Measurements from ENCODE around the gene APLP2. TPM values are rescaled to one million over a fixed set of nuclear protein-coding genes. Genes with fewer than 3 reads are reported as not detected.

The APLP2 gene
- total RNA-seq, 1 donor from 2014 or later = 298 TPM

DNA sequence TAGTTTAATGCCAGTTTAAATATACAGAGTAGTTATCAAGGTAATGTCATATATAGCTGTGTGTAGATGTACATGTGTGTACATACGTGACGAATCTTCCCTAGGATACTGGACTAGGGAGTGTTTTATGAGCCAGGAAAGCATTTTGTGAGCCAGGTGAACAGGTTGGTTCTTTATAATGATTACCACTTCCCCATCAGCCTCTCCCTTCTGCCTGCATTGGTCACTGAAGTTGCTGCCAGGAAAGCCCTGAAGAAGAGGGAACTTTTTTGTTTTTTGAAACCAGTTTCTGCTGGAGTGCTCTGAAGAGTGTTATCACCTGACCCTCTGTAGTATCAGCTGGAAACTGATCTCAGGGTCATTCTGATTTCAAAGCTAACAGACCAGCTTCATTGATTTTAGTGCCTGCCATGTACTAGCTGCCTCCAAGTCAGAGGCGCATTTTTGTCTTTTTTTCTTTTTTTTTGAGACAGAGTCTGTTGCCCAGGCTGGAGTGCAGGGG, 75.7 kb downstream of the APLP2 start:
- no peak for DNase-seq (ENCODE audit: low spot score)

GRCh38 chr11:130145975-130146776, 76.5 kb downstream of the APLP2 start:
- DNase-seq (ENCODE audit: low spot score) = peak; percentile 87

DNA sequence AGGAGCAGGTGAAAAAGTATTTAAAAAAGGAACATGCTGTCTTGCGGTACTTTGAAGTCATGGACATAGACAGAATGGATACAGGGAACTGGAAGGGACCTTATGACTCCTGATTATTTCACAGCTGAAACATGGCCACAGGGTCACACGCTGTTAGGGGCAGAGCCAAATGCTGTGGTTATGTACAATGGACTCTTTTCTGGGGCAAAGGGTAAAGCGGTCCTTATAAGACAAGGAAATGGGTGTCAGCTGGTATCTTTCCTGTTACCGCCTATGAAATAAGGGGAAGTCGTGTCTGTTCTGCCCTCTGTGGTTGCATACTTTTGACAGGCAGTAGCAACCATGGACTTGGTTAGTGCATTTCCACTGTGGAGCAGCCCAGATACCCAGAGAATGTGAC, 77.1 kb downstream of the APLP2 start:
- peak; percentile 20 for DNase-seq (ENCODE audit: low spot score)

GRCh38 chr11:130148796-130149326, 79.2 kb downstream of the APLP2 start:
- DNase-seq (ENCODE audit: low spot score) = no peak

DNA sequence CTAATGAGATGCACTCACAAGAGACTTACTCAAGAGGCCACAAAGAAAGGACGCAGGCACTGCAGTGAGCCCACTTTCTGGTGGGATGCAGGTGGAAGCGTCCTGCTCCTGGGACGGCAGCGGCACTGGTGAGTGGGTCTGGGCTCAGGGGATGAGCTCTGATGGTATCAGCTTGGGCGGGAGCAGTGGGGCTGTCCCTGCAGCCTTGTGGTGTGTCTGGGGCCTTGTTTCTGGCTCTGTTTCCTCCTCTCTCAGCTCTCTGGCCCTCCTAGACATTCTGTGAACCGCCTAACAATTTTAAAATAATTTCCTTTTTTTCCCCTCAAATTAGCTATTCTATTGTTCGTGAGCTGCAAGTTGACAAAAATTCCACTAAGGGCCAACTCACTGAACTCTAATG, 81.1 kb downstream of the APLP2 start:
- no peak for DNase-seq (ENCODE audit: low spot score)

DNA sequence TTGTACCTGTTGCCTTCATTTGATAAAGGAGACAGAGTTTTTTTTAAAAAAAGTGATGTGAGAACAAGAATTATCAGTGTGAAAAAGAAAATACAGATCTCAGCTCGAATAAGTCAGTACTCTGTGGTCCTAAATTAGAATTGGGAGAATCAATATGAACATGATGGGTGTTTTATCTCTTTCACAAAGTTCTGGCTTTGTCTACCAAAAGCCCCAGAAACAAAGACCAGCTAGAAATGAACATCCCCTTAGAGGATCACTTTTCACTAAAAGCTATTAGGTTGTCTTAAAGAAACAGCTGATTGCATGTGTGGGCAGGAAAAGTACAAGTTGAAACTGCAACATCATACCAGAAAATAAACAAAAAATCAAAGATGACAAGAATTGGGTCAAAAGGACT, 81.5 kb downstream of the APLP2 start:
- DNase-seq (ENCODE audit: low spot score) = no peak

GRCh38 chr11:130156108-130157022, 86.7 kb downstream of the APLP2 start:
- DNase-seq (ENCODE audit: low spot score) = no peak

DNA sequence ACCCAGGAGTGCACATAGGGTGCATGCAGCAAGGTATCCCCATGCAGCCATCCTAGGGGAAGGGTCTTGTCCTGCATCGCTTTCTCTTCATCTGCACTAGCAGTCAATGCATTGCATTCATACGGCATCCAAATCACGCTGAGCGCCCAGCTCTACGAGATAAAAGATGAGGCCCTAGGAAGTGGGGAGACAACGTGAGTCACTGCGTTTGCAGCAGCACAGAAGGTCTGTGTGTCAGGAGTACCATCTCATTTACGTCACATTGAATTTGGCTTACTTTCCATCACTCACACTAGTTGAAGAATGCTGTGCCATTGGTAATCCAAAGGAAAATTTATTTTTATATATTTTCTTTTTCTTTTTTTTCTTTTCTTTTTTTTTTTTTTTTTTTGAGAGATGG, 87.4 kb downstream of the APLP2 start:
- no peak for DNase-seq (ENCODE audit: low spot score)

DNA sequence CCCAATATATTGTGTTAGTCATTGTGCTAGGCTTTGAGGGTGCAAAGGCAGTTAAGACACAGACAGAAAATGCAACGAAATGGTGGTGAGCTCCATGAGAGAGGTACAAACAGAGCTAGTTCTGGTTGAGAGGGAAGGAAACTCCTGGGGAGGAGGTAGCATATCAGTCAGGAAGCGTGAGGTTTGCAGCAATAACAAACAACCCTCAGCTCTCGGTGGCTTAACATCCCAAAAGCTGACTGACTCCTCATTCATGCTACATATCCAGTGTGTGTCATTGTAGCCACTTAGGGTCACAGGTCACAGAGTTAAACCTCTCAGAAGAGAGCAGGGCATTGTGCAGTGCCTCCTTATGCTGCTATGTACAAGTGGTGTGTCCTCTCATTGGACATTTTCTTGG, 88.1 kb downstream of the APLP2 start:
- DNase-seq (ENCODE audit: low spot score) = no peak

GRCh38 chr11:130159139-130159538, 89.4 kb downstream of the APLP2 start:
- DNase-seq (ENCODE audit: low spot score) = no peak

DNA sequence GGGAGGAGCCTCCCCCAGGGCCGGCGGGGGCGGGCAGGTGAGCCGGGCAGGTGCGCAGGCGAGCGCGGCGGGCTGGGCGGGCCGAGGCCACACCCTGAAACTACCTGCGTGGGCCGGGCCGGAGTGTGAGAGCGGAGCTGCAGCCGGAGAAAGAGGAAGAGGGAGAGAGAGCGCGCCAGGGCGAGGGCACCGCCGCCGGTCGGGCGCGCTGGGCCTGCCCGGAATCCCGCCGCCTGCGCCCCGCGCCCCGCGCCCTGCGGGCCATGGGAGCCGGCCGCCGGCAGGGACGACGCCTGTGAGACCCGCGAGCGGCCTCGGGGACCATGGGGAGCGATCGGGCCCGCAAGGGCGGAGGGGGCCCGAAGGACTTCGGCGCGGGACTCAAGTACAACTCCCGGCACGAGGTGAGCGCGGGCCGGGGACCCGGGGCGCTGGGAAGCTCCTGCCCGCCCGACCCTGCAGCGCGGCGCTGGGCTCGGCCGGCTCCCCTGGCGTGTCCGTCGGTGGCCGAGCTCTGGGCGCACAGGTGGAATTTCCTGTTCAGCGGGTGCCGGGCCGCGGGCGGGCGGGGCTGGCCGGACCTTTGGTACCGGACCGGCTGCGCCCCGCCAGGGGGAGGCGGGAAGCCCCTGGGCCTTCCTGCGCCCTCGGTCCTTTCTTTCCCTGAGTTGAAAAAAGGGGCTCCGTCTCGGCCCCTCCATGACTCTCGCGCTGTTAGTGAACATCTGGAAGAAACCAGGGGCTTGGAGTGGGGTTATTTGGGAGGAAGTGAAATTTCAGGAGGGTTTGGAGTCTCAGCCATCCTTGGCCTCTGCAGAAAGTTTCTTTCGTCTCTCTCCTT, 90.2 kb downstream of the APLP2 start, which contains the start of gene ST14:
Gene ST14 (plus strand): TSS at position 126 of the 841 bp plus-strand sequence. CDS start 198 bp downstream, at position 324.
- no peak for DNase-seq (ENCODE audit: low spot score)

- DNase-seq (ENCODE audit: low spot score) = no peak
These were observed 90.9 kb downstream of the APLP2 start for GRCh38 chr11:130160498-130161155.

GRCh38 chr11:130161441-130162145, 91.9 kb downstream of the APLP2 start:
- no peak for DNase-seq (ENCODE audit: low spot score)

DNA sequence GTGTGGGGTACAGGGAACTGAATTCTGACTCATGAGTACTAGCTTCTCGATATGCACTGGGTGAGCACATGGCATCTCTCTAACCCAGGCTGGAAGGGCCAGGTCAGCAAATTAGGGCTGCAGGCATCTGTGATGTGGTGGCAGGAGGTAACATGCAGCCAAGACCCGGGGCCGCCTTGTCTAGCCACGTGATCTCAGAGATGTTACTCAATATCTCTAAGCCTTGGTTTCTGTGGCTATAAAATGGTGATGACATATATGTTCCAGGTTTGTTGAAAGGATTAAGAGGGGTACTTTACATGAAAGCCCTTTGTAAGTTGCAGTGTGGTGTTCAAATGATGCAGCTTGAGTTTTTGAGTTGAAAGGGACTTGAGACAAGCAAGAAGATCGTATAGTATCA, 93.0 kb downstream of the APLP2 start:
- no peak for DNase-seq (ENCODE audit: low spot score)

DNA sequence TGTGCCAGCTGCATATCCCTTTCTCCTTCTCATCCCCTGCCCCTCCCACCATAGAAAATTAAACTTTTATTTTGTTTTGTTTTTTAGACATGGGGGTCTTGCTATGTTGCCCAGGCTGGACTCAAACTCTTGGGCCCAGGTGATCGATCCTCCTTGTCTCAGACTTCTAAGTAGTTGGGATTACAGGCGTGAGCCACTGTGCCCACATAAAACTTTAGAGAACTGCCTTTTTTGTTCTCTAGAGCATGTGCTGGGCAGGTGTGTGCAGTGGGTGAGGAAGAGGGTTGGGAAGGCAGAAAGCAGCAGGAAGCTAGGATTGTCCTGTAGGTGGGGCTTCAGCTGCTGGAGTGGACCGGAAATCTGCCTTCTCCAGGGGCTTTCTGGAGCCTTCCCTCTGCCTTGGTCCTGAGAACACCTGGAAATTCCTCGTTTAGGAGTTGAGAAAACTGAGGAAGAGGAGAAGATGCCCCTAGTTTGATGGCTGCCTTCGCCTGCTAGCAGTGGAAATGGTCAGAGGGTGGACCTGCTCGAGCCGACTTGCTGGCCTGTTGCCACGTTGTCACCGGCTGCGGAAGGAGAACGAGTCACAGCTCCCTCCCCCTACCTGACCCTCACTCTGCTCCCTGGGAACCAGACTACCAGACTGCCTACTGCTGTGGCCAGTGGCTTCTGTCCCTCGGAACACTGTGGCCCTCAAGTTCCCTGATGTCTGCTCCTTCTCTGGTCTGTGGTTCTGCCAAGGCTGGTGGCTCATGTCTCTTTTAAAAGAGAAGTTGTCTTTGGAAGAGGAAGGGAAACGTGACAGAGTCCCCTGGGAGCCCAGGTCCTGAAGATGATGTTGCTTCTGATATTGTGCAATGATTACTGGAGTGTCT, 93.9 kb downstream of the APLP2 start:
- DNase-seq (ENCODE audit: low spot score) = no peak

- no peak for DNase-seq (ENCODE audit: low spot score)
These were observed 94.5 kb downstream of the APLP2 start for GRCh38 chr11:130164221-130164570.

- no peak for DNase-seq (ENCODE audit: low spot score)
These were observed 96.1 kb downstream of the APLP2 start for GRCh38 chr11:130165601-130166456.

DNA sequence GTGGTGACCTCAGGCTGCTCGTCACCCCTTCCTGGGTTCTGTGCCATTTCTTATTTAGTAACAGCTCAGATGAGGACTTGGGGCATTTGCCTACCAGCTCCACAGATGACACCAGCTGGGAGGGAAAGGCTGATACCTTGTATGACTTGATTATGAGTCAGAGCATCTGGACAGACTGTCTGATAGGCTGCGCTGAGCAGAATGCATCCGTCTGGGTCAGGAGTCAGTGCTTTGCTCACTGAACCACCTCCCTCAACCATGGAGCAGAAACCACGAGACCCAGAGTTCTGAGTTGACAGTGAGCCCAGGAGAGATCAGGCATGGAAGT, 96.7 kb downstream of the APLP2 start:
- DNase-seq (ENCODE audit: low spot score) = no peak
